GM19043 (cell line): ENCODE results near the gene WDR1.

Experiments
- ATAC-seq: cut with Tn5 transposase; IDR thresholded peaks from one replicate; pipeline ENCODE4 v1.9.1; 2021; ENCODE audit warnings: low read depth; ENCODE audit not compliant: unreplicated experiment

WDR1 gene

DNA sequence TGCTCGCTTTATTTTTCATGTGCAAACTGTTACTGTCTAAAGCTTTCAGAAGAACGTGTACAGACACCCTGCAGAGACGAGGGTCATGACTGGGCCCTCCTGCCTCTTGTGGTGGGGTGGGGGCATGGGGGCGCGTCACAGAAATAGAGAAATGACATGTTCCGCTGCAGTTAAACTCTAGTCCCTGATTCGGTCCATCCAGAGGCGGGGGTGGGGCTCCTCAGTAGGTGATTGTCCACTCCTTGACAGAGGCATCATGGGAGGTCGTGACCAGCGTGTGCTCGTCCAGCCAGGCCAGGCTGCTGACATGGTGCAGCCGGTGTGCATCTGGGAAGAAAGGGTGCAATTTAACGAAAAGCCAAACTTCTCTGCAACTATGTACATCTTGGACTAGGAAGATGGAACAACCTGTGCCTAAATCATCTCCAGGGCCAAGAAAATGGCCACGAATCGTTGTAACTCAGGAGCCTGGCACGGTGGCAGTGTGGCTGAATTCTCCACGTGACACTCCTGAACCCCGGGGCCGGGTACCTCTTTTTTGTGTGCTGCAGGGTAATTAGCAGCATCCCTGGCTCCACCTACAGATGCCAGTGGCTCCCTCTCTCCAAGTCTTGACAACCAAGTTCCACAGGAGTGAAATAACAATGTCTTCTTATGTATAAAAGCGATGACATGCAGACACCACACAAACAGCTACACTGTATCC is 41.3 kb downstream of the WDR1 start:
- no peak for ATAC-seq

DNA sequence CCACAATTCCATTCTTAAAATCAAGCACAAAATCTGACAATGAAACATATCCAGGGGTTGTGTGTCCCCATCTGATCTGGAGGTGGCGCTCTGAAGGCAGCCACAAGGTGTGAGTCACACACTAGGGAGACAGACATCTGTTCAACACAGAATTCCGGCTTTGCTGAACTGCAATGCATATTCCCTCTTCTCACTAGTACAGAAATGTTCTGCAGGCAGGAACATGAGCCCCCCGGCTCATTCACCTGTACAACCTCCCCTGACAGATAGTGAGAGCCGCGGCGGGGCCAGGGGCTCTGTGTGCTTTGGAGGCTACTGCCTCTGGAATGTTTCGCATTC is 41.9 kb downstream of the WDR1 start:
- ATAC-seq: no peak

GRCh38 chr4:10074076-10074766 is 42.4 kb downstream of the WDR1 start:
- no peak for ATAC-seq

- no peak for ATAC-seq
Measured at GRCh38 chr4:10072420-10073017, 44.1 kb downstream of the WDR1 start.

- no peak for ATAC-seq
Measured at GRCh38 chr4:10069075-10069642, 47.4 kb downstream of the WDR1 start.

- no peak for ATAC-seq
Measured at GRCh38 chr4:10066670-10067651, 49.6 kb downstream of the WDR1 start.

GRCh38 chr4:10066206-10066605 is 50.4 kb downstream of the WDR1 start:
- ATAC-seq: no peak

GRCh38 chr4:10063544-10064300 is 52.9 kb downstream of the WDR1 start:
- ATAC-seq: no peak

GRCh38 chr4:10061650-10062415 is 54.8 kb downstream of the WDR1 start:
- no peak for ATAC-seq

GRCh38 chr4:10058371-10058770 is 58.2 kb downstream of the WDR1 start:
- no peak for ATAC-seq

- ATAC-seq: no peak
Measured at GRCh38 chr4:10057023-10057395, 59.6 kb downstream of the WDR1 start.

DNA sequence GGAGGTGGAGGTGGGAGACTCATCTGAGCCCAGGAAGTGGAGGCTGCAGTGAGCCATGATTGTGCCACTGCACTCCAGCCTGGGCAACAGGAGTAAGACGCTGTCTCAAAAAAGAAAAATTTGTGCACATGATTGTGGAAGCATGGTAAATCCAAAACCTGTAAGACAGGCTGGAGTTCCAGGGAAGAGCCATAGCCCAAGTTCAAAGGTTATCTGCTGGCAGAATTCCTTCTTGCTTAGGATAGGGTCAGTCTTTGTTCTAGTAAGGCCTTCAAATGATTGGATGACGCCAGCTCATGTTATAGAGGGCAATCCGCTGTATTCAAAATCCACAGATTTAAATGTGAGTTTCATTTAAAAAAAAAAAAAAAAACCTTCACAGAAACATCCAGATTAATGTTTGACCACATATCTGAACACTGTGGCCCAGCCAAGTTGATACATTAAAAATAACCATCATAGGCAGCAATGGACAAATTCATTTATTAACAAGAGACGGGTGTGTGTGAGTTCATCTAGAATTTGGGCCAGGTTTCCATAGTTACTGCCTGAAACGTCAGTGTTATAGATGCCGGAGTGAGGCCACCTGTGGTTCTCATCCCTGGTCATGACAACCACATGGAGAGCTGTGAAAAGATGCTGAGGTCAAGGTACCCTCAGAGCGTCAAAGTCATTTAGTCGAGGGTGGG is 60.1 kb downstream of the WDR1 start:
- ATAC-seq: no peak

- ATAC-seq: no peak
Measured at GRCh38 chr4:10055871-10056270, 60.7 kb downstream of the WDR1 start.

- ATAC-seq: no peak
Measured at GRCh38 chr4:10054571-10055041, 62.0 kb downstream of the WDR1 start.

GRCh38 chr4:10053635-10054453 is 62.8 kb downstream of the WDR1 start:
- ATAC-seq: no peak

GRCh38 chr4:10051517-10052135 is 65.0 kb downstream of the WDR1 start:
- no peak for ATAC-seq

DNA sequence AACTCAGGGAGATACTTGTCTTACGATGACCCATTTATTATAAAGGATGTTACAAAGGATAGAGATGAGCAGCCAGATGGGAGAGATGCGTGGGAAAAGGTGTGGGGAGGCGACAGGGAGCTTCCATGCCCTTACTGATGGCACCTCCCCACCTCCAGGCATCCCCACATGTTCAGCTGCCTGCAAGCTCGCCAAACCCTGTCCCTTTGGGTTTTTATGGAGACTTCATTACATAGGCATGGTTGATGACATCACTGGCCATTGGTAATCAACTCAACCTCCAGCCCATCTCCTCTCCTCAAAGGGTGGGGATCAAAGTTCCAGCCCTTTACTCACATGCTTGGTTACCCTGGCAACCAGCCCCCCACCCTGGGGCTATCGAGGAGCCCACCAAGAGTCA is 65.9 kb downstream of the WDR1 start:
- no peak for ATAC-seq
